Choroid plexus epithelial cell (primary cell): ENCODE results near the gene TRIM59.

Experiments
- DNase-seq: peaks from one replicate; pipeline ENCODE4 v3.0.0-alpha.2; 2010; ENCODE audit warnings: low read depth
- H3K4me3 ChIP-seq: 2 replicates; pipeline ENCODE4 v1.5.1; 2011; ENCODE audit warnings: low read depth, mild to moderate bottlenecking, control low read depth, low read length, moderate library complexity
- CTCF ChIP-seq: conservative IDR thresholded peaks from 2 replicates; pipeline ENCODE4 v1.5.1; 2011; ENCODE audit warnings: low read depth, mild to moderate bottlenecking, control low read depth, inconsistent platforms, low read length, moderate library complexity

TRIM59 gene

GRCh38 chr3:160480931-160481330 is 31.3 kb upstream of the TRIM59 start:
- TF ChIP-seq CTCF = no peak

GRCh38 chr3:160479376-160479775 is 29.8 kb upstream of the TRIM59 start:
- no peak overlapping the region for H3K4me3 ChIP-seq
- no peak for DNase-seq
- no peak for TF ChIP-seq CTCF

More at GRCh38 chr3:160480931-160481330, 31.3 kb upstream of the TRIM59 start:
- no peak for DNase-seq
- no peak overlapping the region for H3K4me3 ChIP-seq

- TF ChIP-seq CTCF = peak; percentile 13
- no peak overlapping the region for H3K4me3 ChIP-seq
- peak; percentile 83 for DNase-seq
These were observed 28.8 kb upstream of the TRIM59 start for GRCh38 chr3:160478338-160478737.

GRCh38 chr3:160477750-160478149 is 28.2 kb upstream of the TRIM59 start:
- peak; percentile 35 for DNase-seq
- no peak overlapping the region for H3K4me3 ChIP-seq
- TF ChIP-seq CTCF = no peak

- no peak for TF ChIP-seq CTCF
- DNase-seq = no peak
- no peak overlapping the region for H3K4me3 ChIP-seq
These were observed 26.3 kb upstream of the TRIM59 start for GRCh38 chr3:160475884-160476283.

- H3K4me3 ChIP-seq = no peak overlapping the region
- no peak for DNase-seq
- no peak for TF ChIP-seq CTCF
These were observed 25.6 kb upstream of the TRIM59 start for GRCh38 chr3:160475153-160475552.

- no peak for TF ChIP-seq CTCF
These were observed 24.8 kb upstream of the TRIM59 start for GRCh38 chr3:160474416-160474838.

More at GRCh38 chr3:160474416-160474838, 24.8 kb upstream of the TRIM59 start:
- DNase-seq = peak; percentile 84
- H3K4me3 ChIP-seq = no peak overlapping the region
